HCEC 1CT (cell line): ENCODE data around the gene TNNC1.
A peak's percentile ranks its signal among the peaks of the same experiment; 100 is the strongest.

Experiments used
- DNase-seq: peaks from one replicate; pipeline ENCODE4 v3.0.0-alpha.2; 2017

Gene TNNC1

GRCh38 chr3:52483577-52484381 lies 29.9 kb upstream of the TNNC1 start:
- DNase-seq = no peak

- DNase-seq = no peak
These were observed 29.2 kb upstream of the TNNC1 start for GRCh38 chr3:52483081-52483480.

- peak; percentile 1 for DNase-seq
These were observed 28.1 kb upstream of the TNNC1 start for GRCh38 chr3:52481819-52482521.

GRCh38 chr3:52480768-52481715 lies 27.2 kb upstream of the TNNC1 start:
- DNase-seq = no peak

- DNase-seq = no peak
These were observed 26.2 kb upstream of the TNNC1 start for GRCh38 chr3:52479877-52480575.

- no peak for DNase-seq
These were observed 25.4 kb upstream of the TNNC1 start for GRCh38 chr3:52479037-52479876.

GRCh38 chr3:52477796-52478095 lies 23.9 kb upstream of the TNNC1 start:
- DNase-seq = no peak

GRCh38 chr3:52477076-52477795 lies 23.4 kb upstream of the TNNC1 start:
- DNase-seq = no peak

- no peak for DNase-seq
These were observed 19.2 kb upstream of the TNNC1 start for GRCh38 chr3:52473026-52473425.

- no peak for DNase-seq
These were observed 18.6 kb upstream of the TNNC1 start for GRCh38 chr3:52472239-52473000.

GRCh38 chr3:52471371-52472238 lies 17.8 kb upstream of the TNNC1 start:
- DNase-seq = peak; percentile 47

GRCh38 chr3:52470920-52471319 lies 17.1 kb upstream of the TNNC1 start:
- no peak for DNase-seq

- no peak for DNase-seq
These were observed 15.2 kb upstream of the TNNC1 start for GRCh38 chr3:52469001-52469400.

- DNase-seq = no peak
These were observed 14.5 kb upstream of the TNNC1 start for GRCh38 chr3:52468336-52468735.

- DNase-seq = no peak
These were observed 9.6 kb upstream of the TNNC1 start for GRCh38 chr3:52463416-52463815.

- no peak for DNase-seq
These were observed 8.0 kb upstream of the TNNC1 start for GRCh38 chr3:52461874-52462273.

GRCh38 chr3:52458770-52459545 lies 5.1 kb upstream of the TNNC1 start:
- DNase-seq = no peak

- DNase-seq = no peak
These were observed 4.4 kb upstream of the TNNC1 start for GRCh38 chr3:52458031-52458760.
